ENCODE results near the gene VWF.

The VWF gene

GRCh38 chr12:5965950-5966383 is 158.5 kb downstream of the VWF start:
- ChIA-PET CTCF (interaction anchor here (0.7 to 2.0 kb wide), 7 partner anchors 16 to 766 kb away, joined by 3 to 7 read pairs (median 6); no protein-coding TSS in a partner anchor), POLR2A (no interaction called here)
- peak; percentile 75 for DNase-seq (ENCODE audit: extremely low spot score)
- TF ChIP-seq BHLHE40 (IDR thresholded peaks at IDR 0.05; ENCODE audit: borderline replicate concordance) (no peak), TARDBP (IDR thresholded peaks at IDR 0.05) (no peak), ARNT (IDR thresholded peaks at IDR 0.05) (no peak), SUZ12 (IDR thresholded peaks at IDR 0.05) (no peak), ZNF384 (IDR thresholded peaks at IDR 0.05) (no peak), FOXK2 (IDR thresholded peaks at IDR 0.05) (no peak), LEF1 (IDR thresholded peaks at IDR 0.05; ENCODE audit: borderline replicate concordance) (no peak), CTBP1 (IDR thresholded peaks at IDR 0.05; ENCODE audit: borderline replicate concordance) (no peak)

GRCh38 chr12:5964913-5965900 is 159.3 kb downstream of the VWF start:
- ChIA-PET POLR2A (no interaction called here), CTCF (interaction anchor here (1.5 to 2.0 kb wide), 4 partner anchors 23 to 74 kb away, joined by 5 to 6 read pairs (median 6); no protein-coding TSS in a partner anchor)
- no peak for DNase-seq (ENCODE audit: extremely low spot score)
- TF ChIP-seq ELF4 (IDR thresholded peaks at IDR 0.05): no peak
- TF ChIP-seq ZNF384 (IDR thresholded peaks at IDR 0.05): no peak
- no peak for TF ChIP-seq SP1 (IDR thresholded peaks at IDR 0.05)
- no peak for TF ChIP-seq HDGF (IDR thresholded peaks at IDR 0.05; ENCODE audit: borderline replicate concordance)
- TF ChIP-seq FOXK2 (IDR thresholded peaks at IDR 0.05): no peak
- TF ChIP-seq FOXM1 (IDR thresholded peaks at IDR 0.05; ENCODE audit: borderline replicate concordance): no peak
- TF ChIP-seq SUZ12 (IDR thresholded peaks at IDR 0.05): no peak
- no peak for TF ChIP-seq BHLHE40 (IDR thresholded peaks at IDR 0.05; ENCODE audit: borderline replicate concordance)
- no peak for TF ChIP-seq TARDBP (IDR thresholded peaks at IDR 0.05)
- no peak for TF ChIP-seq PKNOX1 (IDR thresholded peaks at IDR 0.05)
- TF ChIP-seq FOXA1 (IDR thresholded peaks at IDR 0.05): no peak
- TF ChIP-seq NFRKB (IDR thresholded peaks at IDR 0.05): no peak
- TF ChIP-seq CTBP1 (IDR thresholded peaks at IDR 0.05; ENCODE audit: borderline replicate concordance): no peak
- no peak for TF ChIP-seq ARNT (IDR thresholded peaks at IDR 0.05)
- TF ChIP-seq L3MBTL2 (conservative IDR thresholded peaks at IDR 0.05): no peak

- CTCF ChIA-PET: interaction anchor here (0.9 to 1.7 kb wide), 2 partner anchors 25 to 74 kb away, joined by 3 to 8 read pairs; no protein-coding TSS in a partner anchor
- POLR2A ChIA-PET: no interaction called here
- TF ChIP-seq CTBP1 (IDR thresholded peaks at IDR 0.05; ENCODE audit: borderline replicate concordance) (no peak), HDGF (IDR thresholded peaks at IDR 0.05; ENCODE audit: borderline replicate concordance) (no peak), NFRKB (IDR thresholded peaks at IDR 0.05) (no peak)
- no peak for DNase-seq (ENCODE audit: extremely low spot score)
These were observed 161.0 kb downstream of the VWF start for GRCh38 chr12:5963515-5963914.

GRCh38 chr12:5960783-5961182 is 163.7 kb downstream of the VWF start:
- TF ChIP-seq SUZ12 (IDR thresholded peaks at IDR 0.05) (no peak), FOXK2 (IDR thresholded peaks at IDR 0.05) (no peak), BHLHE40 (IDR thresholded peaks at IDR 0.05; ENCODE audit: borderline replicate concordance) (no peak), LEF1 (IDR thresholded peaks at IDR 0.05; ENCODE audit: borderline replicate concordance) (no peak), SP1 (IDR thresholded peaks at IDR 0.05) (no peak), ZNF384 (IDR thresholded peaks at IDR 0.05) (no peak), PKNOX1 (IDR thresholded peaks at IDR 0.05) (0 out of 2 replicates have a peak, but pooled peaks have one; percentile 21), ARNT (IDR thresholded peaks at IDR 0.05) (no peak), L3MBTL2 (conservative IDR thresholded peaks at IDR 0.05) (no peak)
- DNase-seq (ENCODE audit: extremely low spot score): no peak
- POLR2A ChIA-PET: no interaction called here
- CTCF ChIA-PET: interaction anchor here (0.7 kb wide), 1 partner anchor 28 kb away, joined by 3 read pairs; no protein-coding TSS in a partner anchor

- POLR2A ChIA-PET: no interaction called here
- CTCF ChIA-PET: no interaction called here
- no peak for TF ChIP-seq FOXM1 (IDR thresholded peaks at IDR 0.05; ENCODE audit: borderline replicate concordance)
- no peak for TF ChIP-seq HDGF (IDR thresholded peaks at IDR 0.05; ENCODE audit: borderline replicate concordance)
- no peak for TF ChIP-seq BHLHE40 (IDR thresholded peaks at IDR 0.05; ENCODE audit: borderline replicate concordance)
- no peak for TF ChIP-seq FOXK2 (IDR thresholded peaks at IDR 0.05)
- no peak for TF ChIP-seq ARNT (IDR thresholded peaks at IDR 0.05)
- no peak for TF ChIP-seq PKNOX1 (IDR thresholded peaks at IDR 0.05)
- TF ChIP-seq FOXA1 (IDR thresholded peaks at IDR 0.05): no peak
- TF ChIP-seq TARDBP (IDR thresholded peaks at IDR 0.05): no peak
- no peak for TF ChIP-seq LEF1 (IDR thresholded peaks at IDR 0.05; ENCODE audit: borderline replicate concordance)
- no peak for TF ChIP-seq SP1 (IDR thresholded peaks at IDR 0.05)
- no peak for TF ChIP-seq ZNF384 (IDR thresholded peaks at IDR 0.05)
- no peak for TF ChIP-seq SUZ12 (IDR thresholded peaks at IDR 0.05)
- TF ChIP-seq L3MBTL2 (conservative IDR thresholded peaks at IDR 0.05): no peak
- TF ChIP-seq NFRKB (IDR thresholded peaks at IDR 0.05): no peak
- no peak for TF ChIP-seq ELF4 (IDR thresholded peaks at IDR 0.05)
- no peak for TF ChIP-seq CTBP1 (IDR thresholded peaks at IDR 0.05; ENCODE audit: borderline replicate concordance)
These were observed 167.5 kb downstream of the VWF start for GRCh38 chr12:5956987-5957386.

GRCh38 chr12:5954661-5955060 is 169.8 kb downstream of the VWF start:
- no peak for TF ChIP-seq FOXK2 (IDR thresholded peaks at IDR 0.05)
- no peak for TF ChIP-seq ELF4 (IDR thresholded peaks at IDR 0.05)
- no peak for TF ChIP-seq FOXM1 (IDR thresholded peaks at IDR 0.05; ENCODE audit: borderline replicate concordance)
- no peak for TF ChIP-seq ARNT (IDR thresholded peaks at IDR 0.05)
- TF ChIP-seq BHLHE40 (IDR thresholded peaks at IDR 0.05; ENCODE audit: borderline replicate concordance): no peak
- ChIA-PET POLR2A (no interaction called here), CTCF (no interaction called here)
- no peak for DNase-seq (ENCODE audit: extremely low spot score)

More at GRCh38 chr12:5956987-5957386, 167.5 kb downstream of the VWF start:
- no peak for DNase-seq (ENCODE audit: extremely low spot score)

Data from HEK293T (cell line).